Measurements from ENCODE around the gene ULK4. TPM values are rescaled to one million over a fixed set of nuclear protein-coding genes. Genes with fewer than 3 reads are reported as not detected.

The ULK4 gene
- total RNA-seq, 1 experiment from 2014 or later: 14.3 TPM

- intact Hi-C loops (cut with micrococcal nuclease; ENCODE audit: unreplicated experiment) (no loop called here), in situ Hi-C loops (cut with HindIII; ENCODE audit: low pct_unique_long_range_greater_than_20kb, low sequenced_read_pairs) (no loop called here)
- Histone ChIP-seq H3K9me3 (ENCODE audit: control insufficient read depth, insufficient read depth, low read depth, low read length) (no peaks in the 10 kb centered on the region), H3K4me3 (ENCODE audit: low read depth in 2 of 2, low read length in 2 of 2) (no peak overlapping the region), H3K27me3 (ENCODE audit: control insufficient read depth, insufficient read depth, low read length) (no peaks in the 10 kb centered on the region), H3K4me1 (ENCODE audit: control insufficient read depth, insufficient read depth, low read length) (no peaks in the 10 kb centered on the region), H3K36me3 (ENCODE audit: control insufficient read depth, insufficient read depth, low read length) (no peaks in the 10 kb centered on the region), H3K27ac (ENCODE audit: low read length) (no peak overlapping the region)
- ChIA-PET CTCF (no interaction called here), POLR2A (no interaction called here)
- TF ChIP-seq, protein P1, sequence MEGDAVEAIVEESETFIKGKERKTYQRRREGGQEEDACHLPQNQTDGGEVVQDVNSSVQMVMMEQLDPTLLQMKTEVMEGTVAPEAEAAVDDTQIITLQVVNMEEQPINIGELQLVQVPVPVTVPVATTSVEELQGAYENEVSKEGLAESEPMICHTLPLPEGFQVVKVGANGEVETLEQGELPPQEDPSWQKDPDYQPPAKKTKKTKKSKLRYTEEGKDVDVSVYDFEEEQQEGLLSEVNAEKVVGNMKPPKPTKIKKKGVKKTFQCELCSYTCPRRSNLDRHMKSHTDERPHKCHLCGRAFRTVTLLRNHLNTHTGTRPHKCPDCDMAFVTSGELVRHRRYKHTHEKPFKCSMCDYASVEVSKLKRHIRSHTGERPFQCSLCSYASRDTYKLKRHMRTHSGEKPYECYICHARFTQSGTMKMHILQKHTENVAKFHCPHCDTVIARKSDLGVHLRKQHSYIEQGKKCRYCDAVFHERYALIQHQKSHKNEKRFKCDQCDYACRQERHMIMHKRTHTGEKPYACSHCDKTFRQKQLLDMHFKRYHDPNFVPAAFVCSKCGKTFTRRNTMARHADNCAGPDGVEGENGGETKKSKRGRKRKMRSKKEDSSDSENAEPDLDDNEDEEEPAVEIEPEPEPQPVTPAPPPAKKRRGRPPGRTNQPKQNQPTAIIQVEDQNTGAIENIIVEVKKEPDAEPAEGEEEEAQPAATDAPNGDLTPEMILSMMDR (IDR thresholded peaks at IDR 0.05): no peak
- TF ChIP-seq POLR2AphosphoS5 (IDR thresholded peaks at IDR 0.05; ENCODE audit: low read depth, low read length): no peak
- TF ChIP-seq TCF7L2 (IDR thresholded peaks at IDR 0.05; ENCODE audit: low read depth, low read length): no peak
- TF ChIP-seq SIN3A (IDR thresholded peaks at IDR 0.05; ENCODE audit: borderline replicate concordance, insufficient read depth, low read depth, low read length): no peak
- TF ChIP-seq, protein P2, sequence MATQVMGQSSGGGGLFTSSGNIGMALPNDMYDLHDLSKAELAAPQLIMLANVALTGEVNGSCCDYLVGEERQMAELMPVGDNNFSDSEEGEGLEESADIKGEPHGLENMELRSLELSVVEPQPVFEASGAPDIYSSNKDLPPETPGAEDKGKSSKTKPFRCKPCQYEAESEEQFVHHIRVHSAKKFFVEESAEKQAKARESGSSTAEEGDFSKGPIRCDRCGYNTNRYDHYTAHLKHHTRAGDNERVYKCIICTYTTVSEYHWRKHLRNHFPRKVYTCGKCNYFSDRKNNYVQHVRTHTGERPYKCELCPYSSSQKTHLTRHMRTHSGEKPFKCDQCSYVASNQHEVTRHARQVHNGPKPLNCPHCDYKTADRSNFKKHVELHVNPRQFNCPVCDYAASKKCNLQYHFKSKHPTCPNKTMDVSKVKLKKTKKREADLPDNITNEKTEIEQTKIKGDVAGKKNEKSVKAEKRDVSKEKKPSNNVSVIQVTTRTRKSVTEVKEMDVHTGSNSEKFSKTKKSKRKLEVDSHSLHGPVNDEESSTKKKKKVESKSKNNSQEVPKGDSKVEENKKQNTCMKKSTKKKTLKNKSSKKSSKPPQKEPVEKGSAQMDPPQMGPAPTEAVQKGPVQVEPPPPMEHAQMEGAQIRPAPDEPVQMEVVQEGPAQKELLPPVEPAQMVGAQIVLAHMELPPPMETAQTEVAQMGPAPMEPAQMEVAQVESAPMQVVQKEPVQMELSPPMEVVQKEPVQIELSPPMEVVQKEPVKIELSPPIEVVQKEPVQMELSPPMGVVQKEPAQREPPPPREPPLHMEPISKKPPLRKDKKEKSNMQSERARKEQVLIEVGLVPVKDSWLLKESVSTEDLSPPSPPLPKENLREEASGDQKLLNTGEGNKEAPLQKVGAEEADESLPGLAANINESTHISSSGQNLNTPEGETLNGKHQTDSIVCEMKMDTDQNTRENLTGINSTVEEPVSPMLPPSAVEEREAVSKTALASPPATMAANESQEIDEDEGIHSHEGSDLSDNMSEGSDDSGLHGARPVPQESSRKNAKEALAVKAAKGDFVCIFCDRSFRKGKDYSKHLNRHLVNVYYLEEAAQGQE (IDR thresholded peaks at IDR 0.05; ENCODE audit: insufficient read depth in 1 of 2, low read depth in 2 of 2, low read length in 1 of 2): no peak
- DNase-seq (ENCODE audit: low read depth, low spot score): no peak
- no TSS peak for BruUV-seq (replicated peaks)
- ATAC-seq: no peak
Observed at GRCh38 chr3:41629986-41630385, 331.9 kb downstream of the ULK4 start.

DNA sequence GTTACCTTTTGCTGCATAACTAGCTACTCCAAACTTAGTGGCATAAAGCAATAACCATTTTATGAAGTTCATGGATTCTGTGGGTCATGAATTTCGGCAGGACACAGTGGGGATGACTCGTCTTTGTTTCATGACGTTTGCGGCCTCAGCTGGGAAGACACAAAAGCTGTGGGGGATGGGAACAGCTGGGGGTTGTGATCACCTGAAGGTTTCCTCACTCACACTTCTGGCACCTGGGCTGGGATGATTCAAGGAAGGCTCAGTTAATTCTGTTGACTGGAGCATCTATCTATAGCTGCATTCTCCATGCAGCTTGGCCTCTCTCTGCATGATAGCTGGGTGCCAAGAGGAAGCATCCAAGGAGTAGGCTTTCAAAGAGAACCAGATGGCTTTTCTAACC lies 332.8 kb downstream of the ULK4 start:
- no peak for ATAC-seq
- Histone ChIP-seq H3K27me3 (ENCODE audit: control insufficient read depth, insufficient read depth, low read length) (no peaks in the 10 kb centered on the region), H3K36me3 (ENCODE audit: control insufficient read depth, insufficient read depth, low read length) (no peaks in the 10 kb centered on the region), H3K9me3 (ENCODE audit: control insufficient read depth, insufficient read depth, low read depth, low read length) (no peaks in the 10 kb centered on the region), H3K4me3 (ENCODE audit: low read depth in 2 of 2, low read length in 2 of 2) (no peak overlapping the region), H3K27ac (ENCODE audit: low read length) (no peak overlapping the region), H3K4me1 (ENCODE audit: control insufficient read depth, insufficient read depth, low read length) (no peaks in the 10 kb centered on the region)
- ChIA-PET CTCF (no interaction called here), POLR2A (no interaction called here)
- in situ Hi-C loops (cut with HindIII; ENCODE audit: low pct_unique_long_range_greater_than_20kb, low sequenced_read_pairs): no loop called here
- no TSS peak for BruUV-seq (replicated peaks)
- intact Hi-C loops (cut with micrococcal nuclease; ENCODE audit: unreplicated experiment): no loop called here
- DNase-seq (ENCODE audit: low read depth, low spot score): no peak
- TF ChIP-seq, protein P1 (IDR thresholded peaks at IDR 0.05): no peak
- TF ChIP-seq POLR2AphosphoS5 (IDR thresholded peaks at IDR 0.05; ENCODE audit: low read depth, low read length) (no peak), TCF7L2 (IDR thresholded peaks at IDR 0.05; ENCODE audit: low read depth, low read length) (no peak), SIN3A (IDR thresholded peaks at IDR 0.05; ENCODE audit: borderline replicate concordance, insufficient read depth, low read depth, low read length) (no peak)
- TF ChIP-seq, protein P2 (IDR thresholded peaks at IDR 0.05; ENCODE audit: insufficient read depth in 1 of 2, low read depth in 2 of 2, low read length in 1 of 2): no peak
